Lower lobe of right lung (tissue), 2 donors: ENCODE data around the gene L1CAM. TPM values are rescaled to one million over a fixed set of nuclear protein-coding genes. Genes with fewer than 3 reads are reported as not detected.
A peak's percentile ranks its signal among the peaks of the same experiment; 100 is the strongest.

ENCODE experiments used
- ATAC-seq, 2 donors: fragments of 200-7000 bp; cut with Tn5 transposase; one replicate each; pipeline ENCODE4 v1.9.1; 2020 to 2022; ENCODE audit warnings: mild to moderate bottlenecking in 2 of 2, moderate library complexity in 2 of 2
- DNase-seq: peaks from one replicate; pipeline ENCODE4 v3.0.0-alpha.2; 2020
- H3K27ac ChIP-seq: fragments of 200-600 bp; one replicate; pipeline ENCODE4 v1.8.0; 2022
- H3K27me3 ChIP-seq: fragments of 200-600 bp; one replicate; pipeline ENCODE4 v1.8.0; 2022; ENCODE audit warnings: low read depth
- H3K36me3 ChIP-seq: fragments of 200-600 bp; one replicate; pipeline ENCODE4 v1.8.0; 2022; ENCODE audit warnings: mild to moderate bottlenecking
- H3K4me1 ChIP-seq: fragments of 200-600 bp; one replicate; pipeline ENCODE4 v1.8.0; 2022
- H3K4me3 ChIP-seq: fragments of 200-600 bp; one replicate; pipeline ENCODE4 v1.8.0; 2022; ENCODE audit warnings: mild to moderate bottlenecking
- H3K9me3 ChIP-seq: fragments of 200-600 bp; one replicate; pipeline ENCODE4 v1.8.0; 2022
- CTCF ChIP-seq: fragments of 200-600 bp; IDR thresholded peaks from one replicate; pipeline ENCODE4 v1.8.0; 2022; ENCODE audit warnings: antibody characterized with exemption, mild to moderate bottlenecking
- intact Hi-C: fragments of 100-400 bp; cut with DNase I; formaldehyde crosslinking; loops from one replicate; pipeline ENCODE4 v1.11.0; 2022
- long read RNA-seq: library from polyadenylated mRNA; unstranded; transcript quantifications from one replicate; pipeline ENCODE4 v2.0.0, GENCODE V29; 2021
- total RNA-seq: library from RNA; stranded (reverse); fragmentation: NEBNext Ultra II Directional; extraction: Animal tissue kit (Norgen Biotek cat#: 25700); gene quantifications from one replicate; pipeline ENCODE4 v1.2.1, GENCODE V29; 2021
- donor health status: DM: no; HTN: yes; CAD: no; lungs with severe emphysema.

L1CAM gene
- 1.6 TPM for total RNA-seq
- long read RNA-seq, full-length matches to known transcripts: 1 of 2 reads
- long read RNA-seq, partial matches to known transcripts: 0 of 2 reads
- long read RNA-seq, other reads (novel, unspliced or antisense): 1 of 2 reads

DNA sequence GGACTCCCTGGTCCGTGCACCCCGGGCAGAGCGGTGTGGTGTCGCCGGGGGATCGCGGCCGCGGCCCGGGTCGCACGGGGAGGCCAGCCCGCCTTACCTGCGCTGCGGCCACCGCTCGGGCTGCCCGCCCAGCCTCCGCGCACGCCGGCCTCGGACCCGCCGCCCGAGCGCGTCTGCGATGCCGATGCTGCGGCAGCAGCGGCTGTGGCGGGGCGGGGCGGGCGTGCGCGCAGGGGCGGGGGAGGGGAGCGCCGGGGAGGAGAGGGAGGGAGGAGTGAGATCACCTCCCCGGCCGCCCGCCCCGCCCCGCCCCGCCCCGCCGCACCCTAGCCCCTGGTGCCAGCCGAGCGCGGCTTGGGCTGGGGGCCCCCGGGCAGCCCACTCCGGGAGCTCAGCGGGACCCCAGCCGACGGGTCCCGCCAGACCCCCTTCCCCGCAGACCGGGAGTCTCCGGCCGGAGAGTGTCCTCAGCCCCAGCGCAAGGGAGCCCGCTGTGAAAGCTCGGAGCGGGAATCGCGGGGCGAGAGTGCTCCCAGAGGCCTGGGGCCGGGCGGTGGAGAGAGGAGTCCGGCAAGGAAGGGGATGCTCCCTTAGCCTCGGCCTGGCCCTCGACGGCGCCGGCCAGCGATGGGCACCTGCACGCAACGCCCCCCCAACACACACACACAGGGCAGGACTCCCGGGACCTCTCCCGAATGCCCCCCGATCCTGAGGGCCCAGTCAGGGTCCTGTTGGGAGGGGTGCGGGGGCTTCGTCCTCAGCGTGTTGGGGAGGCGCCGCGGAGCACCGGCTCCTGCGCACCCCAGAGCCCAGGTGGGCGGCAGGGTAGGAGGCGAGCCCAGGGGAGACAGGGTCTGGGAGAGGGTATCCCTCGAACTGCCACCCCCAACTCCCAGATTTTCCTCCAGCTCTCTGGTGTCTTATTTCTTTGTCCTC lies at the start of gene L1CAM:
L1CAM (minus strand) TSS at position 206 of the 936 bp plus-strand sequence. CDS start 10,337 bp downstream, outside the sequence.
- no peak for TF ChIP-seq CTCF
- intact Hi-C loops: no loop called here
- Histone ChIP-seq H3K9me3 (no peaks in the 10 kb centered on the region), H3K27me3 (peaks cover 35% of the 10 kb centered on the region), H3K27ac (no peak within 1 kb of the TSS), H3K4me1 (peaks cover 4% of the 10 kb centered on the region), H3K4me3 (no peak within 1 kb of the TSS), H3K36me3 (no peaks in the 10 kb centered on the region)
- DNase-seq (no peak), ATAC-seq (no peak)

GRCh38 chrX:153935326-153935851 lies 49.4 kb upstream of the L1CAM start:
- Histone ChIP-seq H3K4me3 (peak overlapping the region; percentile 71), H3K9me3 (no peaks in the 10 kb centered on the region), H3K27ac (no peak overlapping the region), H3K4me1 (peaks cover 11% of the 10 kb centered on the region), H3K36me3 (peaks cover 26% of the 10 kb centered on the region), H3K27me3 (no peaks in the 10 kb centered on the region)
- peak; percentile 19 to 31 for ATAC-seq
- intact Hi-C loops: no loop called here
- no peak for DNase-seq
- no peak for TF ChIP-seq CTCF

GRCh38 chrX:153934762-153935325 lies 48.9 kb upstream of the L1CAM start, which contains the start of gene NAA10:
NAA10 (minus strand) TSS chrX:153935037; CDS start chrX:153934904, 133 bp downstream.
- TF ChIP-seq CTCF: no peak
- Histone ChIP-seq H3K27ac (peak within 1 kb of the TSS; percentile 60), H3K4me1 (peaks cover 11% of the 10 kb centered on the region), H3K4me3 (peak within 1 kb of the TSS; percentile 71), H3K27me3 (no peaks in the 10 kb centered on the region), H3K9me3 (no peaks in the 10 kb centered on the region), H3K36me3 (peaks cover 31% of the 10 kb centered on the region)
- DNase-seq (peak; percentile 80), ATAC-seq (peak; percentile 97 to 98)
- intact Hi-C loops: no loop called here

DNA sequence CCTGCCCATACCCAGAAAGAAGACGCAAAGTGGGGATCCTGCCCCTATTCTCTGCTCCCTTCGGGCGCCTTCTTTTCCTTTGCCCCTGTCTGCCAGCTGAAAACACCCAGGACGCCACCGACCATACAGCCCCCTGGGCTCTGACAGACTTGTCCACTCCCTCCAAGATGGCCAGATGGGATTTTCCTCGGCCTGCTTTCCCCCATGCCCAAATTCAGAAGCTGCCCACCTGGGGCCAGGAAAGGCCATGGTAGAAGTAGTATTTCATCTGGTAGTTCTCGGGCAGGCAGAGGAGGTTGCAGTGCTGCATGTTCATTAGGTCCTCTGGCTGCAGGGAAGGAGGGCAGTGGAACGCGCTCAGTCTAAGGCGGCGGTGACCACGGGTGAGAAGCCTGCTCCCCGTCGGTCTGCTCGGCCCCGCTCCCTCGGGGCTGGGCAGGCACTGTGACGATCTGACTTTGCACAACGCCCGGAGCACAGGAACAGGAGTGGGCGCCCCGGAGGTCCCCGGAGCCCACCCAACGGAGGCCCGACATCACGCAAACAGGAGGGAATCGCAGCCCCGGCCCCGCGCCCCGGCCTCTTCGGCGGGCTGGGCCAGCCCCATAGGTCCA lies 48.3 kb upstream of the L1CAM start:
- peak overlapping the region; percentile 71 for H3K4me3 ChIP-seq
- H3K9me3 ChIP-seq: no peaks in the 10 kb centered on the region
- peaks cover 34% of the 10 kb centered on the region for H3K36me3 ChIP-seq
- intact Hi-C loops: no loop called here
- TF ChIP-seq CTCF: no peak
- no peak for DNase-seq
- H3K27me3 ChIP-seq: no peaks in the 10 kb centered on the region
- peak overlapping the region; percentile 60 for H3K27ac ChIP-seq
- peaks cover 15% of the 10 kb centered on the region for H3K4me1 ChIP-seq
- ATAC-seq: peak; percentile 5 to 18

- peak overlapping the region; percentile 71 for H3K4me3 ChIP-seq
- H3K27ac ChIP-seq: peak overlapping the region; percentile 60
- no peaks in the 10 kb centered on the region for H3K27me3 ChIP-seq
- peaks cover 34% of the 10 kb centered on the region for H3K36me3 ChIP-seq
- no peaks in the 10 kb centered on the region for H3K9me3 ChIP-seq
- intact Hi-C loops: no loop called here
- no peak for ATAC-seq
- TF ChIP-seq CTCF: no peak
- H3K4me1 ChIP-seq: peaks cover 20% of the 10 kb centered on the region
- no peak for DNase-seq
Measured at GRCh38 chrX:153933748-153934147, 47.8 kb upstream of the L1CAM start.
